Measurements from ENCODE around the gene TMEM25. TPM values are rescaled to one million over a fixed set of nuclear protein-coding genes. Genes with fewer than 3 reads are reported as not detected.
"Not testable (repeated sequence)": the region's sequence is repeated elsewhere in the genome, so short reads cannot be mapped to it uniquely, and the experiment has no call there.

TMEM25 gene
- polyA plus RNA-seq, 4 donors, result 26.0 to 31.3 (median 29.2) TPM

GRCh38 chr11:118531597-118532084, 649 bp downstream of the TMEM25 start:
- DNase-seq (ENCODE audit: low read depth in 4 of 4, low spot score in 3 of 4), result no peak

GRCh38 chr11:118532091-118532490, 1.1 kb downstream of the TMEM25 start:
- no peak for DNase-seq (ENCODE audit: low read depth in 4 of 4, low spot score in 3 of 4)

- no peak for DNase-seq (ENCODE audit: low read depth in 4 of 4, low spot score in 3 of 4)
Observed at GRCh38 chr11:118532852-118533768, 2.1 kb downstream of the TMEM25 start.

DNA sequence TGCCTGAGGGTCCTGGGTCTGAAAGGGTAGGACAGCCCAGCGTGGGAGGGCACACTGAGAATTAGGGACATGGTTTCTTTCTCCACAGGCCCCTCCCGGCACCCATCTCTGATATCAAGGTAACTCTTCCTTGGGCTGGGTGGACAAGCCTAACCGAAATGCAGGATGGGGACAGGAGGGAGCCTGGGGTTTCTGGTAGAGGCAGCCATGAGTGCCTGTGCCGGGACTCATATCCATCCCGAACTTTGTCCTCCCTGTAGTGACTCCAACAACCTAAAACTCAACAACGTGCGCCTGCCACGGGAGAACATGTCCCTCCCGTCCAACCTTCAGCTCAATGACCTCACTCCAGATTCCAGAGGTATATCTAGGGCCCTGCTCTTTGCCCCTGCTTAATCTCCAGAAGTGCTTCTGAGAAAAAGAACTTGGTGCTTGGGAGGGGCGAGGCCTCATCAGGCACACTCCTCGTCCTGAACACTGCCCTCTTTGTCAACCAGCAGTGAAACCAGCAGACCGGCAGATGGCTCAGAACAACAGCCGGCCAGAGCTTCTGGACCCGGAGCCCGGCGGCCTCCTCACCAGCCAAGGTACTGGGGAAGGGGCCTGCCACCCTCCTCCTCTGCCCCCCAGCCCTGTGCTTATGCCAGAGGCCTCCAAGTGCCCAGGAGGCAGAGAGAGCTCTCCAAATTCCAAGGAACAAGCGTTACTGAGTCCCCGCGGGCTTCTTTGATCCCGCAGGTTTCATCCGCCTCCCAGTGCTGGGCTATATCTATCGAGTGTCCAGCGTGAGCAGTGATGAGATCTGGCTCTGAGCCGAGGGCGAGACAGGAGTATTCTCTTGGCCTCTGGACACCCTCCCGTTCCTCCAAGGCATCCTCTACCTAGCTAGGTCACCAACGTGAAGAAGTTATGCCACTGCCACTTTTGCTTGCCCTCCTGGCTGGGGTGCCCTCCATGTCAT, 3.1 kb downstream of the TMEM25 start:
- no peak for DNase-seq (ENCODE audit: low read depth in 4 of 4, low spot score in 3 of 4)

GRCh38 chr11:118535261-118535660, 4.3 kb downstream of the TMEM25 start:
- no peak for DNase-seq (ENCODE audit: low read depth in 4 of 4, low spot score in 3 of 4)

DNA sequence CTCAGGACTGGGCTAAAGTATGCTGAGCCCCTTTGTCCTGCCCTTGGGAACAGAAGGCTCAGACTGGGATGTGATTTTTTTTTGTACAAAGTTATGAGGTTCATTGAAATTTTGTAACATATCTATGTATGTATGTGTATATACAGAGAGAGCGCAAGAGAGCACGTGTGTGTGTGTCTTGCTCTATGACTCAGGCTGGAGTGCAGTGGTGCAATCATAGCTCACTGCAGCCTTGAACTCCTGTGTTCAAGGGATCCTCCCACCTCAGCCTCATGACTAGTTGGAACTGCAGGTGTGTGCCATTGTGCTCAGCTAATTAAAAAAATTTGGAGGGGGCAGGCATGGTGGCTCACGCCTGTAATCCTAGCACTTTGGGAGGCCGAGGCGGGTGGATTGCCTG, 5.7 kb downstream of the TMEM25 start:
- no peak for DNase-seq (ENCODE audit: low read depth in 4 of 4, low spot score in 3 of 4)

DNA sequence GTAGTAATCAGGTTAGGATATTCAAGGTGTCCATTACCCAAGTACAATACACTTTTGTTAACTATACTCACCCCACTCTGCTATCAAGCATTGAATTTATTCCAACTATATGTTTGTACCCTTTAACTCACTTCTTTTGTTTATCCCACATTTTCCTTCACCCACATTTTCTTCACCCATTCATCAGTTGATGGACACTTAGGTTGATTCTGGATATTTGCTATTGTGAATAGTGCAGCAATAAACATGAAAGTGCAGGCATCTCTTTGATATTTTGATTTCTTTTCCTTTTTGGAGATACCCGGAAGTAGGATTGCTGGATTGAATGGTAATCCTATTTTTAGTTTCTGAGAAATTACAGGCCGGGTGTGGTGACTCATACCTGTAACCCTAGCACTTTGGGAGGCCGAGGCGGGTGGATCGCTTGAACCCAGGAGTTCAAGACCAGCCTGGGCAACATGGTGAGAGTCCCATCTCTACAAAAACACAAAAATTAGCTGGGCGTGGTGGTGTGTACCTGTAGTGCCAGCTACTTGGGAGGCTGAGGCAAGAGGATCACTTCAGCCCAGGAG, 6.5 kb downstream of the TMEM25 start:
- no peak for DNase-seq (ENCODE audit: low read depth in 4 of 4, low spot score in 3 of 4)

DNA sequence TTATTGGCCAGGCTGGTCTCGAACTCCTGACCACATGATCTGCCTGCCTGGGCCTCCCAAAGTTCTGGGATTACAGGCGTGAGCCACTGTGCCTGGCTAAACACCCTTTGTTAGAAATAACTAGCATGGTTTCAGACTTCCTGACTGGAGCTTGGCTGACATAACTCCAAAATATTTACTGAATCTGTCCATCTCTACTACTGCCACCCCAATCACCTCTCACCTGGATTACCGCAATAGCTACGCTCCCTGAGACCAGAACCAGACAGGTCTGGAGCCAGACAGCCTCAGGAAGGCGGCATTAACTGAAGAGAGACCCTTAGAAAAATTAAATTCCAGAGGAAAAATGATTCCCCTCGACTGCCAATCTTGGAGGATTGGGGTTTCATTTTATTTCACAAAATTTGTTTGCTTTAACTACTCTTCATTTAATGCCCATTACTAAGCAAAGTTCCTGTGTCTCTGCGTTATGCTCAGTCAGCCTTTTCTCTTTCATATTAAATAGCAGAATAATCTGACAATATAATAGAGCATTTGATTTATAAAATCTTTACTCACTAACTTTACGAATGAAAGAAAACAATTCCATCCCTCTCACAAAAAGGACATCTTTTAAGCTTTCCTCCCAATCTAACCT, 13.1 kb downstream of the TMEM25 start:
- DNase-seq (ENCODE audit: low read depth in 4 of 4, low spot score in 3 of 4), result no peak

- no peak for DNase-seq (ENCODE audit: low read depth in 4 of 4, low spot score in 3 of 4)
Observed at GRCh38 chr11:118544647-118545010, 13.6 kb downstream of the TMEM25 start.

GRCh38 chr11:118545533-118545932, 14.5 kb downstream of the TMEM25 start:
- no peak for DNase-seq (ENCODE audit: low read depth in 4 of 4, low spot score in 3 of 4)

DNA sequence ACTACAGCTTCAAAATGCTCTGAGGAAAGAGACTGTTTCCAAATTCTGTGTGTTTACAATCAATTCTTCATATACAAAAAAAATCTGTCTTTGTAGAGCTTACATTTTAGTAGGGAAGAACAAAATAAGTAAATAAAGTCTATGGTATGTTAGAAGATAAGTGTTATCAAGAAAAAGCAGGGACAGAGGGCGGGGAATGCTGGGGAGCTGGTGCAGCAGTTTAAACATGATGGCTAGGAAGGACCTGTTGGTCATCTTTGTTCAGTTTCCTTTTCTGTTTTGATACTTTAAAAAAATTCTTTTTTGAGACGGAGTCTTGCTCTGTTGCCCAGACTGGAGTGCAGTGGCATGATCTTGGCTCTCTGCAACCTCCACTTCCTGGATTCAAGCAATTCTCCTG, 16.1 kb downstream of the TMEM25 start:
- DNase-seq (ENCODE audit: low read depth in 4 of 4, low spot score in 3 of 4), result no peak

GRCh38 chr11:118552341-118552740, 21.3 kb downstream of the TMEM25 start:
- no peak for DNase-seq (ENCODE audit: low read depth in 4 of 4, low spot score in 3 of 4)

GRCh38 chr11:118560806-118561205, 29.8 kb downstream of the TMEM25 start:
- DNase-seq (ENCODE audit: low read depth in 4 of 4, low spot score in 3 of 4), result no peak

DNA sequence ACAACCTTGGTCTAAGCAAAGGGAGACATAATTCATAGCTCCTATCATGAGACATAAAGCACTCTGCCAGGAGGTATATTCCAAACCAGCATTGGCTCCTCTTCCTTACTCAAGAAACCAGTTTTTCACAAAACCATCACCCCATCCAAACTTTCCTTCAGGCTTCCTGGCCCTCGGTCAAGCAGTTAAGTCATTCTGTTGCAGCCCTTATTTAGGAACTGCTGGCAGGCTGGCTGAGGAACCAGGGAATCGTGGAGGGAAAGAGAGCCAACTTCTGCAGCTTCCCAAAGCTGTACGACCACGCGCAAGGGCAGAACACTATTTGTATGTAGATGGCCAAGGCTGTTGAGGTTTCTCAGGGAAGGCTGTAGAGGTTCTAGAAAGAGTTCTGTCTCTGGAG, 34.1 kb downstream of the TMEM25 start:
- DNase-seq (ENCODE audit: low read depth in 4 of 4, low spot score in 3 of 4), result no peak

- no peak for DNase-seq (ENCODE audit: low read depth in 4 of 4, low spot score in 3 of 4)
Observed at GRCh38 chr11:118569670-118570069, 38.7 kb downstream of the TMEM25 start.

DNA sequence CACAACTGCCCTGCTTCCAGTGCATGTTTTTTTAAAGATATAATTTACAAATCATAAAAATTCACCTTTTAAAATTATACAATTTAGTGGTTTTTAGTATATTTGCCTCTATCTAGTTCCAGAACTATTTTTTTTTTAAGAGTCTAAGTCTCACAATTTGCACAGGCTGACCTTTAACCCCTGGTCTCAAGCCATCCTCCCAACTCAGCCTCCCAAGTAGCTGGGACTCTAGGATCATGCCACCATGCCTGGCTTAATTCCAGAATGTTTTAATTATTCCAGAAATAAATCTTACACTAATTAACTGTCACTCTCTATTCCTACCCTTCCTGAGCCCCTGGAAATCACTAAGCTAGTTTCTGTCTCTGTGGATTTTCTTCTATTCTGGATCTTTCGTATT, 39.8 kb downstream of the TMEM25 start:
- DNase-seq (ENCODE audit: low read depth in 4 of 4, low spot score in 3 of 4), result no peak

DNA sequence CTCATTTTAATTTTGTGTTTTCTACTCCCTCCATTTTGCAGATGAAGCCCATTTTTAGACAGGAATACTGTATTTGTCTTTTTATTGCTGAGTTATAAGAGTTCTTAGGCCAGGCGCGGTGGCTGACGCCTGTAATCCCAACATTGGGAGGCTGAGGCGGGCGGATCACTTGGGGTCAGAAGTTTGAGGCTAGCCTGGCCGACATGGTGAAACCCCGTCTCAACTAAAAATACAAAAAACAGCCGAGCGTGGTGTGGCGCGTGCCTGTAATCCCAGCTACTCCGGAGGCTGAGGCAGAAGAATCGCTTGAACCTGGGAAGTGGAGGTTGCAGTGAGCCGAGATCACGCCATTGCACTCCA, 40.7 kb downstream of the TMEM25 start:
- not testable (repeated sequence) for DNase-seq (ENCODE audit: low read depth in 4 of 4, low spot score in 3 of 4)

DNA sequence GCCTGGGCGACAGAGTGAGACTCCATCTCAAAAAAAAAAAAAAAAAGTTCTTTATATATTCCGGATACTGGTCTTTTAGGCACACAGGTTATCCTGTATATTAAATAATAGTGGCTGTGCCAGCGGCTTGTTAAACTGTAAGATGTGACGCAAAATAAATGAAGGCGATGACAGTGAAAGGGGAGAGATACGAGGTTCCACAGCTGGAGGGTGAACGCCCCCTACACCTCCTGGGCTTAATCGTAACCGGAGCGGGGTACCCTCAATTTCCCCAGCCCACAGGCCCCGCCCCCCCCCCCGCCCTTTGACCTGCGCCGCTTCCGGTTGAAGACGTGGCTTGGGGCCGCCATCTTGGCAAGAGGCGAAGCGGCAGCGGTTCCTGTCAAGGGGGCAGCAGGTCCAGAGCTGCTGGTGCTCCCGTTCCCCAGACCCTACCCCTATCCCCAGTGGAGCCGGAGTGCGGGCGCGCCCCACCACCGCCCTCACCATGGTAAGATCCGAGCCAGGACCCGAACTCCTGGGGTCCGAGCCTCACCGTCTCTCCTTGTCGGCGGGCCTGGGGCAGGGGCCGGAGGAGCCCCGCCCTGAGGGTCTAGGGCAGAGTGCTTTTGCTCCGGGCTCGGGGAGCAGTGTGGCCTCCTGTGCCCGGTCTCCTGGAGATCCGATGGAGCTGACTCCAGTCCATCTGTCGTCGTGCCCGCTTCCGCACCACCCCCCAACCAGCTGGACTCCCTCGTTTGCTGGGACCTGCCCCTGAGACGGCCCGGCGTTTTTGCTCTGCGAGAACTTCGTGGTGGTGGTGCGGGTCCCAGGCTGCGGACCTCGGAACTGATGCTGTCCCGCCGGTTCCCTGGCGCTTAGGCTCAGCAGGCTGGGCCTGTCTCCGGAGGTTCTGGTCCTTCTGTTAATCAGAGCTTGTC, 41.3 kb downstream of the TMEM25 start, which contains the start of gene ARCN1:
Gene ARCN1 (plus strand): TSS at position 349 of the 920 bp plus-strand sequence. CDS start 139 bp downstream, at position 488.
- DNase-seq (ENCODE audit: low read depth in 4 of 4, low spot score in 3 of 4), result peak; percentile 64 to 71 (median 66)

DNA sequence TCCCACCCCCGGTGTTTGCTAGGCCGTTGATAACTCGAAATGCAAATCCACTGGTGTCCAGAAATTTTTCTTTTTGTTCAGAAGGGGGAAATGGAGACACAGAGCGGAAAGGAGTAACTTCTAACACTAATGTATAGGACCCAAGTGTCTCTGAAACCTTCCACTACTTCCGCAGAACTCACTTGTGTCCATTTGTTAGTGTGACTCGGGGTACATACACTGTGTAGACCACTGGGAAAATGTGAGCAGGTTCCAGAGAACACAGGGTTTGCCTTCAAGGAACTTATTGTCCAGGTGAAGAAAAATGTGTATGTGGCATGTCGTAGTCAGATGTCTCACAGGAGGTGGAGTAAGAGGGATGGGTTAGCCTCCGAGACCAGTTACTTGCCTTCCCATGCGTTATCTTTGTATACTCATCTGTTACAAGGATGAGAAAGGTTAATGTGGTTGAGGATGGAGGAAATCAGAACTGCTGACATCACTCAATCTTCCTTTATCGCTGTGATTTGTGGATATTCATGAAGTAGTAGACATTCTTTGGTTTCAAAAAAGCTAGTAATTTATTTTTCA, 42.1 kb downstream of the TMEM25 start:
- peak in 3 of 4 donors; percentile 5 to 31 (median 18) for DNase-seq (ENCODE audit: low read depth in 4 of 4, low spot score in 3 of 4)

Measured in right renal pelvis (tissue), 4 donors.